ENCODE measurements around the gene SLC25A45.

SLC25A45 gene

GRCh38 chr11:65355776-65356393 is 26.6 kb downstream of the SLC25A45 start:
- Histone ChIP-seq H3K27ac (replicated peaks) (no peak overlapping the region), H3K27me3 (ENCODE audit: insufficient read depth, poor library complexity, severe bottlenecking) (no peaks in the 10 kb centered on the region), H3K4me3 (replicated peaks; ENCODE audit: insufficient read depth, low read length) (no peak overlapping the region; the same call in 1 of the 2 replicates)
- DNase-seq (ENCODE audit: low read depth in 1 of 2, low spot score in 1 of 2): no peak
- TF ChIP-seq SPI1 (IDR thresholded peaks at IDR 0.05; ENCODE audit: borderline replicate concordance, low read depth): no peak
- no peak for TF ChIP-seq POLR2AphosphoS5 (IDR thresholded peaks at IDR 0.05; ENCODE audit: low read depth)
- TF ChIP-seq GABPA (IDR thresholded peaks at IDR 0.05; ENCODE audit: low read depth): no peak
- TF ChIP-seq, protein P1, sequence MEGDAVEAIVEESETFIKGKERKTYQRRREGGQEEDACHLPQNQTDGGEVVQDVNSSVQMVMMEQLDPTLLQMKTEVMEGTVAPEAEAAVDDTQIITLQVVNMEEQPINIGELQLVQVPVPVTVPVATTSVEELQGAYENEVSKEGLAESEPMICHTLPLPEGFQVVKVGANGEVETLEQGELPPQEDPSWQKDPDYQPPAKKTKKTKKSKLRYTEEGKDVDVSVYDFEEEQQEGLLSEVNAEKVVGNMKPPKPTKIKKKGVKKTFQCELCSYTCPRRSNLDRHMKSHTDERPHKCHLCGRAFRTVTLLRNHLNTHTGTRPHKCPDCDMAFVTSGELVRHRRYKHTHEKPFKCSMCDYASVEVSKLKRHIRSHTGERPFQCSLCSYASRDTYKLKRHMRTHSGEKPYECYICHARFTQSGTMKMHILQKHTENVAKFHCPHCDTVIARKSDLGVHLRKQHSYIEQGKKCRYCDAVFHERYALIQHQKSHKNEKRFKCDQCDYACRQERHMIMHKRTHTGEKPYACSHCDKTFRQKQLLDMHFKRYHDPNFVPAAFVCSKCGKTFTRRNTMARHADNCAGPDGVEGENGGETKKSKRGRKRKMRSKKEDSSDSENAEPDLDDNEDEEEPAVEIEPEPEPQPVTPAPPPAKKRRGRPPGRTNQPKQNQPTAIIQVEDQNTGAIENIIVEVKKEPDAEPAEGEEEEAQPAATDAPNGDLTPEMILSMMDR (IDR thresholded peaks at IDR 0.05; ENCODE audit: insufficient read depth, low read length): no peak
- TF ChIP-seq, protein P2, sequence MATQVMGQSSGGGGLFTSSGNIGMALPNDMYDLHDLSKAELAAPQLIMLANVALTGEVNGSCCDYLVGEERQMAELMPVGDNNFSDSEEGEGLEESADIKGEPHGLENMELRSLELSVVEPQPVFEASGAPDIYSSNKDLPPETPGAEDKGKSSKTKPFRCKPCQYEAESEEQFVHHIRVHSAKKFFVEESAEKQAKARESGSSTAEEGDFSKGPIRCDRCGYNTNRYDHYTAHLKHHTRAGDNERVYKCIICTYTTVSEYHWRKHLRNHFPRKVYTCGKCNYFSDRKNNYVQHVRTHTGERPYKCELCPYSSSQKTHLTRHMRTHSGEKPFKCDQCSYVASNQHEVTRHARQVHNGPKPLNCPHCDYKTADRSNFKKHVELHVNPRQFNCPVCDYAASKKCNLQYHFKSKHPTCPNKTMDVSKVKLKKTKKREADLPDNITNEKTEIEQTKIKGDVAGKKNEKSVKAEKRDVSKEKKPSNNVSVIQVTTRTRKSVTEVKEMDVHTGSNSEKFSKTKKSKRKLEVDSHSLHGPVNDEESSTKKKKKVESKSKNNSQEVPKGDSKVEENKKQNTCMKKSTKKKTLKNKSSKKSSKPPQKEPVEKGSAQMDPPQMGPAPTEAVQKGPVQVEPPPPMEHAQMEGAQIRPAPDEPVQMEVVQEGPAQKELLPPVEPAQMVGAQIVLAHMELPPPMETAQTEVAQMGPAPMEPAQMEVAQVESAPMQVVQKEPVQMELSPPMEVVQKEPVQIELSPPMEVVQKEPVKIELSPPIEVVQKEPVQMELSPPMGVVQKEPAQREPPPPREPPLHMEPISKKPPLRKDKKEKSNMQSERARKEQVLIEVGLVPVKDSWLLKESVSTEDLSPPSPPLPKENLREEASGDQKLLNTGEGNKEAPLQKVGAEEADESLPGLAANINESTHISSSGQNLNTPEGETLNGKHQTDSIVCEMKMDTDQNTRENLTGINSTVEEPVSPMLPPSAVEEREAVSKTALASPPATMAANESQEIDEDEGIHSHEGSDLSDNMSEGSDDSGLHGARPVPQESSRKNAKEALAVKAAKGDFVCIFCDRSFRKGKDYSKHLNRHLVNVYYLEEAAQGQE (IDR thresholded peaks at IDR 0.05; ENCODE audit: insufficient replicate concordance, low read depth): no peak

GRCh38 chr11:65355013-65355775 is 27.3 kb downstream of the SLC25A45 start:
- H3K27me3 ChIP-seq (ENCODE audit: insufficient read depth, poor library complexity, severe bottlenecking): no peaks in the 10 kb centered on the region
- H3K4me3 ChIP-seq (replicated peaks; ENCODE audit: insufficient read depth, low read length): peak overlapping the region; percentile 67
- peak; percentile 53 to 72 for DNase-seq (ENCODE audit: low read depth in 1 of 2, low spot score in 1 of 2)
- TF ChIP-seq, protein P1 (IDR thresholded peaks at IDR 0.05; ENCODE audit: insufficient read depth, low read length): no peak
- TF ChIP-seq SPI1 (IDR thresholded peaks at IDR 0.05; ENCODE audit: borderline replicate concordance, low read depth): peak; percentile 99
- peak overlapping the region; percentile 39; the same call in 1 of the 2 replicates for H3K27ac ChIP-seq (replicated peaks)

GRCh38 chr11:65354265-65355012 is 28.0 kb downstream of the SLC25A45 start, which contains the start of gene TIGD3:
TIGD3 (plus strand) TSS chr11:65354751; CDS start chr11:65355809, 1,058 bp downstream.
- H3K27me3 ChIP-seq (ENCODE audit: insufficient read depth, poor library complexity, severe bottlenecking): no peaks in the 10 kb centered on the region
- H3K27ac ChIP-seq (replicated peaks): peak within 1 kb of the TSS; percentile 39; the same call in 1 of the 2 replicates
- peak; percentile 89 to 95 for DNase-seq (ENCODE audit: low read depth in 1 of 2, low spot score in 1 of 2)
- TF ChIP-seq POLR2AphosphoS5 (IDR thresholded peaks at IDR 0.05; ENCODE audit: low read depth) (no peak), SPI1 (IDR thresholded peaks at IDR 0.05; ENCODE audit: borderline replicate concordance, low read depth) (peak; percentile 58; the same call in 1 of the 2 replicates), GABPA (IDR thresholded peaks at IDR 0.05; ENCODE audit: low read depth) (no peak)
- TF ChIP-seq, protein P2 (IDR thresholded peaks at IDR 0.05; ENCODE audit: insufficient replicate concordance, low read depth): peak; percentile 88
- TF ChIP-seq, protein P1 (IDR thresholded peaks at IDR 0.05; ENCODE audit: insufficient read depth, low read length): no peak
- H3K4me3 ChIP-seq (replicated peaks; ENCODE audit: insufficient read depth, low read length): peak within 1 kb of the TSS; percentile 67
